Left ventricle myocardium superior (tissue), 1 donor: ENCODE data around the gene KIDINS220. TPM values are rescaled to one million over a fixed set of nuclear protein-coding genes. Genes with fewer than 3 reads are reported as not detected.
A peak's percentile ranks its signal among the peaks of the same experiment; 100 is the strongest.

Source experiments
- ATAC-seq: fragments of 200-7000 bp; cut with Tn5 transposase; one replicate; pipeline ENCODE4 v1.9.1; 2020; ENCODE audit warnings: mild to moderate bottlenecking, moderate library complexity
- DNase-seq: peaks from one replicate; pipeline ENCODE4 v3.0.0-alpha.2; 2020
- intact Hi-C: fragments of 100-400 bp; cut with micrococcal nuclease; formaldehyde crosslinking; loops from one replicate; pipeline ENCODE4 v1.11.0; 2022
- total RNA-seq: library from RNA; stranded (reverse); fragmentation: NEBNext Ultra II Directional; extraction: Animal tissue kit (Norgen Biotek cat#: 25700); gene quantifications from one replicate; pipeline ENCODE4 v1.2.1, GENCODE V29; 2021
- donor health status: DM: no; HTN: yes; CAD: no; lungs with severe emphysema.

KIDINS220 gene
- total RNA-seq, 1 donor from 2014 or later, result 55.3 TPM

GRCh38 chr2:8681786-8682692 is 155.4 kb downstream of the KIDINS220 start, which contains the start of gene ID2:
Gene ID2, plus strand, starts transcription at chr2:8682056. Its CDS starts 110 bp downstream, at chr2:8682166.
- ATAC-seq (peak; percentile 78), DNase-seq (peak; percentile 100)
- intact Hi-C loops, result loop anchor here (10.0 kb wide), 1 partner anchor 677 kb away; no protein-coding TSS in a partner anchor

- intact Hi-C loops, result loop anchor here (10.0 kb wide), 1 partner anchor 676 kb away; no protein-coding TSS in a partner anchor
- DNase-seq (peak; percentile 66), ATAC-seq (no peak)
Measured at GRCh38 chr2:8680822-8681760, 156.3 kb downstream of the KIDINS220 start.

GRCh38 chr2:8679827-8680731 is 157.3 kb downstream of the KIDINS220 start:
- peak; percentile 58 for DNase-seq
- intact Hi-C loops, result loop anchor here (10.0 kb wide), 1 partner anchor 675 kb away; no protein-coding TSS in a partner anchor
- no peak for ATAC-seq

- intact Hi-C loops, result no loop called here
- DNase-seq (no peak), ATAC-seq (no peak)
Measured at GRCh38 chr2:8679567-8679826, 157.9 kb downstream of the KIDINS220 start.

Other genes with a start within 250 kb of the KIDINS220 start
- gene ID2, start 155.6 kb downstream of the KIDINS220 start, total RNA-seq, result 30.0 TPM
- gene MBOAT2, start 166.1 kb upstream of the KIDINS220 start, total RNA-seq, result 15.5 TPM